Mesenteric fat pad (tissue), 1 donor: ENCODE results near the gene RIMS4. TPM values are rescaled to one million over a fixed set of nuclear protein-coding genes. Genes with fewer than 3 reads are reported as not detected.
A peak's percentile ranks its signal among the peaks of the same experiment; 100 is the strongest.

Source experiments
- DNase-seq: peaks from one replicate; pipeline ENCODE4 v3.0.0-alpha.2; 2020; ENCODE audit warnings: low spot score
- total RNA-seq: library from RNA; stranded (reverse); fragmentation: NEBNext Ultra II Directional; extraction: Animal tissue kit (Norgen Biotek cat#: 25700); gene quantifications from one replicate; pipeline ENCODE4 v1.2.1, GENCODE V29; 2021
- donor health status: DM: yes; HTN: yes; CAD: no.

The RIMS4 gene
- total RNA-seq, 1 donor from 2014 or later: 0.29 TPM

DNA sequence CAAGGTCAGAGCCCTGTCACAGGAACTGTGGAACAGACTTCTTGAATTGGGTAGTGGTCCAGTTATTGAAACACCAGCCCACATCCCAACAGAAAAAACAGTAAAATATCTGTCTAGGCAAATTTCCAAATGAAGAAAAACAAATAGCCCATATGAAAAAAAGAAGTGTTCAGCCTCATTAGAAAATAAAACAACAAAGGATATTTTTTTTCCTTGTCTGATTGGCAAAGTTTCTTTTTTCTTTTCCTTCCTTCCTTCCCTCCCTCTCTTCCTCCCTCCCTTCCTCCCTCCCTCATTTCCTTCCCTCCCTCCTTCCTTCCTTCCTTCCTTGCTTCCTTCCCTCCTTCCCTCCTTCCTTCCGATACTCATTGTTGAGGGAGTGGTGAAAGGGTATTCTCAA is 20.6 kb upstream of the RIMS4 start:
- no peak for DNase-seq

- no peak for DNase-seq
These were observed 20.2 kb upstream of the RIMS4 start for GRCh38 chr20:44830523-44830922.

GRCh38 chr20:44829688-44830087 is 19.3 kb upstream of the RIMS4 start:
- DNase-seq: no peak

DNA sequence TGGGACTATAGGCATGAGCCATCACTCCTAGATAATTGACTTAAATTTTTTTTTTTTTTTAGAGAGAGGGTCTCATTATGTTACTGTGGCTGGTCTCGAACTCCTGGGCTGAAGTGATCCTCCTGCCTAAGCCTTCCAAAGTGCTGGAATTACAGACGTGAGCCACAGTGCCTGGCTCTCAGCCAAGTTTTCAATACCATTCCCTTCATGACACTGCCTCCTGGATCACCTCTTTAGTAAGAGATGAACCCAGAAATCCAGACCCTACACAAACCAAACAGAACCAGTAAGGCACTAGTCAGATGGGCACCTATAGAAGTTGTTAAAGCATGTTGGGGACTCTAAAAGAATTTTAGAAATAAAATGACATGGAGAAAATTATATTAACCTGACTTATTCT is 18.3 kb upstream of the RIMS4 start:
- DNase-seq: no peak

DNA sequence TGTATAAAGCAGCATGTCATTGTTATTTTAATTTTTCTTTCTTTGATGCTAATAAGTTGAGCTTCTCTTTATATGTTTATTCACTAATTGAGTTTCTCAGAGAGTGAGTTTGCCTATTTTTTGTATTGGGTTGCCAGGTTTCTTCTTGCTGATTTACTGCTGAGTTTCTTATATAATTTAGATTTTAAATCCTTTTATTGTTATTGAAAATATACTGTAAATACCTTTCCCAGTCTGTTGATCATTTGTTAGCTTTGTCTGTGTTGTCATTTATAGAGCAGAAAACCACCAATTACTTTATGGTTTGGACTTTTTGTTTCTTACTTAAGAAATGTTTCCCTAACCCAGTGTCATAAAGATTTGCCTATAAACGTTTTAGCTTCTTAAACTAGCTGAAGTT is 17.1 kb upstream of the RIMS4 start:
- DNase-seq: no peak

GRCh38 chr20:44821576-44821975 is 11.2 kb upstream of the RIMS4 start:
- peak; percentile 64 for DNase-seq

DNA sequence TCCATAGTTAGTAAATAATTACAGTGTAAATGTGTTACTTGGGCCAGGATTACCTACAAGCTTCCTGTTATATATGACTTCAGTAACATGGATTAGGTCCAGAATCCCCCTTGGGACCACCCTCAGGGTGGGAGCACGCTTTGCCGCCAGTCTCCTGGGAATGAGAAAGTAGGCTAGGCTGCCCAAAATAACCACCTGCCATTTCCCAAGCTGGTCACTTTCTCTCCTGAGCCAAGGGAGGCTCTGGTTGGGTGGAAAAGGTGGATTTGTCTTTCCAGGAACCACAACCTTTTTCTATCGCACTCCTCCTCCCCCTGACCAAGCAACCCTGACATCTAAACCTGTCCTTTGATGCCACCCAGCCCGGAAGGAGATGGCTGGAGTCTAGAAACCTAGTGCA is 9.6 kb upstream of the RIMS4 start:
- DNase-seq: peak; percentile 33

DNA sequence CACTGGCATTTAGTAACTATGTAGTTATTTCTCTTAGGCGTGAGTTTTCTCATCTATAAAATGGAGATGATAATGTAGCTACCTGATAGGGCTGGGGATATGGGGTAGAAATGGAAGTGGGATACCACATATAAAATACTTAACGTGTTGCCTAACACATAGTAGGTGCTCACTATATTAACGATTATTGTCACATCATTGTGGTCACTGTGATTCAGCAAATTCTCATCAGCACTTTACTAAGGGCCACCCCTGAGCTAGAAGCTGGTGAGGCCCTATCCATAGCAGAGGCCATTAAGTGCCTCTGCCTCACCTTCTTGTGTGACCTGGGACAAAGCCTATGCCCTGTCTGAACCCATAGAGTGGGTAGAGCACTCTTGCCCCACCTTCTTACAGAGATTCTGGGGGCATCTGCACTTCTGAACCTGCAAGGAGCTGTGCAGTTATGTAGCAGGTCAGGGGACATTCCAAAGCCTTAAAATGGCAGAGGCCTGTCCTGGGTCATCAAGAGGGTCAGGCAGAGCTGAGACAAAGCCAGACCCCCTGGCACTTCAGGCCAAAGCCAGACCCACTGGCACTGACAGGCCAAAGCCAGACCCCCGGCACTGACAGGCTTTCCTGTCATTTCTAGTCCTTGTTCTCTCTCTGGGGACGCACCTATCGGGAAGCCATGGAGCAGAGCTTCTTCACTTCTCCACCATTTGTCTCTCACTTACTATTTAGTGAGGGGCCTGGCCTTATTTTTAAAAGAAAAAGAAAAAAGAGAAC is 7.0 kb upstream of the RIMS4 start:
- peak; percentile 55 for DNase-seq

DNA sequence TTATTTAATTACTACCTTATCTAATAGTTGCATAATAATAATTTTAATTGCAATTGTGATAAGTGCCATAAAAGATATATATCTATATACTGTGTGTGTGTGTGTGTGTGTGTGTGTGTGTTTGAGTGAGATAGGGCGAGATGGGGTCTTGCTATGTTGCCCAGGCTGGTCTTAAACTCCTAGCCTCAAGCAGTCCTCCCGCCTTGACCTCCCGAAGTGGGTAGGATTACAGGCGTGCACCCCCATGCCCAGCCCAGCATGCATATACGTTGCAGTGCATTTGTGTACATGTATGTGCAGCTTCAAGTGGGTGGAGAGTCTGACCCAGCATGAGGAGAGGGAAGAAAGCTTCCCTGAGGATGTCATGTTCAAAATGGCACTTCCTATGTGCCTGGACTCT is 4.6 kb upstream of the RIMS4 start:
- peak; percentile 64 for DNase-seq

GRCh38 chr20:44811150-44811685 is 872 bp upstream of the RIMS4 start:
- peak; percentile 59 for DNase-seq

DNA sequence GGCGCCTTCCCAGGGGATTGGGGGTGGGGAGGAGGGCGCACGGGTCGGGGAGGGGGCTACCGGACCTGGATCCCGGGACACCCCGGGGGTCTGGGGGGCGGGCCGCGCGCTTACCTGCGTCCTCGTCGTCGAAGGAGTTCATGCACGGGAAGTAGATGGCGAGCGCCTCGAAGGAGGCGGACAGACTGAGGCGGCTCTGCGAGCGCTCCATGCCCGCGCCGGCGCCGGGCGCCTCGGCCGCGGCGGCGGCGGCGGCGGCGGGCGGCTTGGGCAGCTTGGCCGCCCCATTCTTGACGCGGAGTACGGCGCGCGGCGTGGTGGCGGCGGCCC is 320 bp downstream of the RIMS4 start:
- peak; percentile 72 for DNase-seq

- DNase-seq: peak; percentile 68
These were observed 826 bp downstream of the RIMS4 start for GRCh38 chr20:44809380-44810060.

DNA sequence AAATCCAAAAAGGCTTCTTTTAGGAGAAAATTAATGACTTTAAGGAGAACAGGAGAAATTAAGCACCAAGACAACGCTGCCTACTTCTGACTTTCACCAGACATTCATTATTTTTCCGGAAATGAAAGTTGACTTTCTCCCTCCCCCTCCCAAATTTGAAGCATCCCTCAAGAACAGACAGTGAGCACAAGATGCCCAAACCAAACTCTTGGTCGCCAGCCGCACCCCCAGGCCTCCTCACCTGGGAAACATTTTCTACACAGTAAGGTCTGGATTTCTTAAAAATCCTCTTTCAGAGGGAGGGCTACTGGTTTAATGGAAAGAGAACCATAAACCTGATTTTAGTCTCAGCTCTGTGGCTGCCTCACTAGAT is 2.7 kb downstream of the RIMS4 start:
- peak; percentile 12 for DNase-seq

DNA sequence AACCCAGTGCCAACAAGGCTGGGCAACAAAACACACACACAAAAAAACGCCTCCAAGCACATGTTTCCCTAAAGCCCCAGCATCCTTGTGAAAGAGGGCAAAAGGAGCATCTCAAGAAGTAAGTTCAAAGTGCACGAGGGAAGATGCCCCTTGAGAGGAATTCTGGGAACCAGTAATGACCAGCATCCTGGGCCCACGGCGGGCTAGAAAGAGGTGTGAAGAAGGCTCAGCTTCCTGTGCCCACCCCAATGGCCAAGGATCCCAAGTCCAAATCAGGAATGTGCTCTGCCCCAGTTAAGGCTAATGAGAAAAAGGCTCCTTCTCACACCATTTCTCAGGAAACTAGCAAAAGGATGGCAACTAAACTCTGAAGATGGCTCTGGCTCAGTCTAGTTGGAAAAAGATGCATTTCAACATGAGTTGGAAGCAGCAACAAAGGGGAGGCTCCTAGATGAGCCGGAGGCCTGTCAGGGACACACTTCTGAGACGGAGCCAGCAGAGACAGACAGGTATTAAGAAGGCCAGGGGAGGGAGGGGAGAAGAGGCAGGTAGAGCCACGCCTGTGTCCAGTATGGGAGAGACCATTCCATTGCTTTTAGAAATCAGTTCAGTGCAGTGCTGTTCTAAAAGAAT is 3.2 kb downstream of the RIMS4 start:
- peak; percentile 65 for DNase-seq

- DNase-seq: peak; percentile 77
These were observed 4.2 kb downstream of the RIMS4 start for GRCh38 chr20:44805979-44806620.

GRCh38 chr20:44805335-44805978 is 4.9 kb downstream of the RIMS4 start:
- DNase-seq: no peak

DNA sequence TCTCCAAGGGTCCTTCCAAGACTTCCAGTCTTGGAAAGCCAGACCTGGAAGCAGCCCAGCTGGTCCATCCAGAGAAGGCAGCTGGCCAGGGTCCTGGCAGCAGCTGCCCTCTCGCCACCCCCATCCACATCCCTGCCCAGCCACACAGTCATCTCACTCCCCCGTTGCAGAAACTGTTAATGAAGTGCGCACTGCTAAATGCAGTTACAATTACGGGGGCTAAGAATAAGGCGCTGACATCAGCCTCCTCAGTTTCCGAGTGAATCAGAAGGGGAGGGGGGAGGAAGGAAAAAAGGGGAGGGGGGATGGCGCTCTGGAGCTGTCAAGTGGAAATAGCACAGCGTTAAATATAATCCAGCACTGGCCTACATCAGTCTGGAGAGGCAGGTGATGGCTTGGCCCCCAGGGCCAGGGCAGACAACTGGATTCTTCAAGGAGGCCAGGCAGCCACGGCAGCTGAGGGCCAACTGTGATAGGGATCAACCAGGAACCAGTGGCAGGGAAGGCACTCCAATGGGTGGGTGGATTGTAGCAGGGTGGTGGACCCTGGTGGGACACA is 6.9 kb downstream of the RIMS4 start:
- DNase-seq: peak; percentile 45

DNA sequence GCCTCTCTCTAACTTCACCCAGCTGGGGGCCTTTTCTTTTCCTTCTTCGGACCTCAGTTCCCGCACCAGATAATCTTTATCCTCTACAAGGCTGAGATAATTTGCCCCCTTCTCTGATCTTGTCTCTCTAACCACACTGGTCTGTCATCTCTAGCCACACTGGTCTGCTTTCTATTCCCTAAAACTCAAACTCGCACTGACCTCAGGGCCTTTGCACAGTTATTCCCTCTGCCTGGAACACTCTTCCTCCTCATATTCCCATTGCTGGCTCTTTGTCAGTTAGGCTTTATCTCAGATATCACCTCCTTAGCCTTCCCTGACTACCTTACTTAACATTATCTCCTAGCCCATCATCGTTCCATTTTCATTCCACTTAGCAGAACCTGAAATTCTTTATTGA is 7.6 kb downstream of the RIMS4 start:
- DNase-seq: no peak

- DNase-seq: no peak
These were observed 9.8 kb downstream of the RIMS4 start for GRCh38 chr20:44800391-44801046.

DNA sequence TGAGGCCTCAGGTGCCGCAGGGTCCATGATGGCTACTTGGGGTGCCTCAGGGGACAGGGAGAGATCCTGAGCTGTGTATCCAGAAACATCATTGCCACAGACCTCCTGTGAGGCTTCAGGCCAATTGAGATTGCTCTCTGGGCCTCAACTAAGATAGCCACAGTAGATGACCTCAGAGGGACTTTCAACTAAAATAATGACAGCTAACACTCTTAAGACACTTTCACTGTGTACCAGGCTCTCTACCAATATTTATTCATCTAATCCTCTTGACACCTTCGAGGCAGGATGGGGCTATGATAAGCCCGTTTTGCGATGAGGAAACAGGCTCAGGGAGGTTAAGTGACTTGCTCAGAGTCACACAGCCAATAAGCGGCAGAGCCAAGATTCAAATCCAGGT is 10.7 kb downstream of the RIMS4 start:
- DNase-seq: no peak
